ENCODE measurements around the gene GNAQ. TPM values are rescaled to one million over a fixed set of nuclear protein-coding genes. Genes with fewer than 3 reads are reported as not detected.

The GNAQ gene
- total RNA-seq, 1 experiment from 2014 or later = 28.7 TPM

DNA sequence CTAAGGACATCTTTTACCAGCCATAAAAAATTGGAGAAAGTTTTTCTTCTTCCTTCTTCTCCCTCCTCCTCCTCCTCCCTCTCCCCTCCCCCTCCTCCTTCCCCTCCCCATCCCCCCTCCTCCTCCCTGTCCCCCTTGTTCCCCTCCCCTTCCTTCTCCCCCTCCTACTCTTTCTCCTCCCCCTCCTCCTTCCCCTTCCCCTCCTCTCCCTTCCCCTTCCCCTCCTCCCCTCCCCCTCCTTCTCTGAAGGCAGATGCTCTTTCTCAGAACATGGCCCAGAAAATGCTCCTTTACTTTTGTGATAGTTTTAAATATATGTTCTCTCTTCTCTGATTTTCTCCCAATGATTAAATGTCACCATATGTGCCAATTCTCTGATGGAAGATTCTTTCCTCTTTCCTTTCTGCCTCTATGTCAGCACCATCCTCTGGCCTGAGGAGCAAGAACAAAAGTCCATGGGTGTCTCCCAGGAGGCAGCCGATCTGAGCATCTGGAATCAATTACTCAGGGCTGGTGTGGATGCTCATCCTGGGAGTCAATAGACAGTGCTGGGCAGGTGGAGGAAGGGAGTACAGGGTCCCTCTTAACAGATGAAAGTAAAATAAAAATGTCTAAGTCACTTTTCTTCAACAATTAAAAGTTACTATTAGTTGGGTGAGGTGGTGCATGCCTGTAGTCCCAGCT lies 320.5 kb downstream of the GNAQ start:
- no peaks in the 10 kb centered on the region for H4K20me1 ChIP-seq (ENCODE audit: insufficient read depth)
- H3K4me1 ChIP-seq (ENCODE audit: control insufficient read depth in 1 of 2, insufficient read depth in 2 of 2, low read length in 2 of 2) = peaks cover 0 to 6% of the 10 kb centered on the region in 2 experiments; a peak in 1 of 4 replicates
- H3K36me3 ChIP-seq (ENCODE audit: control insufficient read depth in 1 of 2, insufficient read depth in 2 of 2, low read length in 2 of 2) = no peaks in the 10 kb centered on the region
- H3K27me3 ChIP-seq (ENCODE audit: insufficient read depth, low read length) = no peaks in the 10 kb centered on the region
- DNase-seq (ENCODE audit: low read depth, low spot score) (no peak), ATAC-seq (no peak)
- H3K27ac ChIP-seq (ENCODE audit: low read depth, low read length) = no peak overlapping the region
- no peaks in the 10 kb centered on the region for H3K9me2 ChIP-seq (ENCODE audit: insufficient read depth)
- H3K4me3 ChIP-seq (replicated peaks in 1 of 2; ENCODE audit: low read depth in 1 of 2, low read length in 2 of 2) = no peak overlapping the region
- no peaks in the 10 kb centered on the region for H3K79me2 ChIP-seq (ENCODE audit: insufficient read depth, low read length)
- ChIA-PET POLR2A (no interaction called here), RAD21 (ENCODE audit: low non-redundant PET in 1 of 2, low total read pairs in 2 of 2, uncharacterized antibody in 2 of 2, unreplicated experiment in 2 of 2) (no interaction called here), CTCF (no interaction called here)
- no peak overlapping the region for H2AFZ ChIP-seq (ENCODE audit: low read depth, low read length, poor library complexity, severe bottlenecking)
- no peaks in the 10 kb centered on the region for H3K9me3 ChIP-seq (ENCODE audit: control insufficient read depth in 1 of 2, insufficient read depth in 1 of 2, low read depth in 1 of 2, low read length in 2 of 2)
- TF ChIP-seq CBX3 (IDR thresholded peaks at IDR 0.05; ENCODE audit: low read depth) (no peak), JUND (IDR thresholded peaks at IDR 0.05) (no peak), ZNF274 (IDR thresholded peaks at IDR 0.05; ENCODE audit: low read depth, low read length) (no peak), POLR2AphosphoS5 (IDR thresholded peaks at IDR 0.05; ENCODE audit: low read depth, low read length) (no peak), YY1 (IDR thresholded peaks at IDR 0.05; ENCODE audit: extremely low read depth, insufficient replicate concordance, low read depth, low read length) (no peak), RAD21 (IDR thresholded peaks at IDR 0.05; ENCODE audit: low read depth) (no peak), EGR1 (IDR thresholded peaks at IDR 0.05; ENCODE audit: low read depth) (no peak), CEBPB (IDR thresholded peaks at IDR 0.05; ENCODE audit: low read depth) (no peak), ZFX (IDR thresholded peaks at IDR 0.05) (no peak)
- TF ChIP-seq, protein P1, sequence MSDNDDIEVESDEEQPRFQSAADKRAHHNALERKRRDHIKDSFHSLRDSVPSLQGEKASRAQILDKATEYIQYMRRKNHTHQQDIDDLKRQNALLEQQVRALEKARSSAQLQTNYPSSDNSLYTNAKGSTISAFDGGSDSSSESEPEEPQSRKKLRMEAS (IDR thresholded peaks at IDR 0.05) = no peak
- TF ChIP-seq, protein P2, sequence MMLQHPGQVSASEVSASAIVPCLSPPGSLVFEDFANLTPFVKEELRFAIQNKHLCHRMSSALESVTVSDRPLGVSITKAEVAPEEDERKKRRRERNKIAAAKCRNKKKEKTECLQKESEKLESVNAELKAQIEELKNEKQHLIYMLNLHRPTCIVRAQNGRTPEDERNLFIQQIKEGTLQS (IDR thresholded peaks at IDR 0.05) = no peak
- TF ChIP-seq, protein P3, sequence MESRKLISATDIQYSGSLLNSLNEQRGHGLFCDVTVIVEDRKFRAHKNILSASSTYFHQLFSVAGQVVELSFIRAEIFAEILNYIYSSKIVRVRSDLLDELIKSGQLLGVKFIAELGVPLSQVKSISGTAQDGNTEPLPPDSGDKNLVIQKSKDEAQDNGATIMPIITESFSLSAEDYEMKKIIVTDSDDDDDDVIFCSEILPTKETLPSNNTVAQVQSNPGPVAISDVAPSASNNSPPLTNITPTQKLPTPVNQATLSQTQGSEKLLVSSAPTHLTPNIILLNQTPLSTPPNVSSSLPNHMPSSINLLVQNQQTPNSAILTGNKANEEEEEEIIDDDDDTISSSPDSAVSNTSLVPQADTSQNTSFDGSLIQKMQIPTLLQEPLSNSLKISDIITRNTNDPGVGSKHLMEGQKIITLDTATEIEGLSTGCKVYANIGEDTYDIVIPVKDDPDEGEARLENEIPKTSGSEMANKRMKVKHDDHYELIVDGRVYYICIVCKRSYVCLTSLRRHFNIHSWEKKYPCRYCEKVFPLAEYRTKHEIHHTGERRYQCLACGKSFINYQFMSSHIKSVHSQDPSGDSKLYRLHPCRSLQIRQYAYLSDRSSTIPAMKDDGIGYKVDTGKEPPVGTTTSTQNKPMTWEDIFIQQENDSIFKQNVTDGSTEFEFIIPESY (IDR thresholded peaks at IDR 0.05; ENCODE audit: extremely low read depth, insufficient replicate concordance, low read length) = no peak
- TF ChIP-seq, protein P4, sequence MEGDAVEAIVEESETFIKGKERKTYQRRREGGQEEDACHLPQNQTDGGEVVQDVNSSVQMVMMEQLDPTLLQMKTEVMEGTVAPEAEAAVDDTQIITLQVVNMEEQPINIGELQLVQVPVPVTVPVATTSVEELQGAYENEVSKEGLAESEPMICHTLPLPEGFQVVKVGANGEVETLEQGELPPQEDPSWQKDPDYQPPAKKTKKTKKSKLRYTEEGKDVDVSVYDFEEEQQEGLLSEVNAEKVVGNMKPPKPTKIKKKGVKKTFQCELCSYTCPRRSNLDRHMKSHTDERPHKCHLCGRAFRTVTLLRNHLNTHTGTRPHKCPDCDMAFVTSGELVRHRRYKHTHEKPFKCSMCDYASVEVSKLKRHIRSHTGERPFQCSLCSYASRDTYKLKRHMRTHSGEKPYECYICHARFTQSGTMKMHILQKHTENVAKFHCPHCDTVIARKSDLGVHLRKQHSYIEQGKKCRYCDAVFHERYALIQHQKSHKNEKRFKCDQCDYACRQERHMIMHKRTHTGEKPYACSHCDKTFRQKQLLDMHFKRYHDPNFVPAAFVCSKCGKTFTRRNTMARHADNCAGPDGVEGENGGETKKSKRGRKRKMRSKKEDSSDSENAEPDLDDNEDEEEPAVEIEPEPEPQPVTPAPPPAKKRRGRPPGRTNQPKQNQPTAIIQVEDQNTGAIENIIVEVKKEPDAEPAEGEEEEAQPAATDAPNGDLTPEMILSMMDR (IDR thresholded peaks at IDR 0.05 in 2 of 3, conservative IDR thresholded peaks at IDR 0.05 in 1 of 3; ENCODE audit: borderline replicate concordance in 1 of 3, insufficient read depth in 1 of 3, low read depth in 2 of 3, low read length in 2 of 3) = no peak
- no TSS peak for BruUV-seq (replicated peaks)
- intact Hi-C loops (cut with micrococcal nuclease) = no loop called here
- no peak overlapping the region for H3K9ac ChIP-seq (ENCODE audit: low read length)
- H3K4me2 ChIP-seq (ENCODE audit: low read length) = no peak overlapping the region
